GM10266 (cell line): ENCODE data around the gene PRRX2.

Experiments
- DNase-seq: peaks from one replicate; pipeline ENCODE4 v3.0.0; 2012; ENCODE audit errors: extremely low spot score
- CTCF ChIP-seq: IDR thresholded peaks from 2 replicates; pipeline ENCODE4 v1.5.1; 2012; ENCODE audit warnings: mild to moderate bottlenecking, low read depth; ENCODE audit not compliant: control insufficient read depth, insufficient read depth; ENCODE audit errors: missing control alignments

PRRX2 gene

DNA sequence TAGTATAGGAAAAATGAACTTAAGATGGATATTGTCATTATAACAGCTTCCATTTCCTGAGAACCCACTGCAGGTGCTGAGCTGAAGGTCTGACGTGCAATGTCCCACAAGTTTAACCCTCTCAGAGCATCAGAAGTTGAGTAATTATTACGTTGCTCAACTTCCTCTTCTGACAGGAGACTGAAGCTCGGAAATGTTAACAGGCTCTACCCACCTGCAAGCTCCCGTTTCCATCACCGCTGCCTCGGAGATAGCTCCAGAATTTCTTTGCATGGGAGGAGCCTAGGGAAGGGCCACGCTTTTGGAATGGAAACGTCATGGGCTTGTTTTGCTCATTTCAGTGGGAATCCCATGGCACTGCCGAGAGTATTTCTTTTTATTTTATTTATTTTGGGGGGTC is 40.5 kb upstream of the PRRX2 start:
- peak; percentile 64 for DNase-seq
- no peak for TF ChIP-seq CTCF

- DNase-seq = peak; percentile 95
- no peak for TF ChIP-seq CTCF
Measured at GRCh38 chr9:129626079-129626624, 39.3 kb upstream of the PRRX2 start, which contains the start of gene NTMT1. Gene NTMT1, plus strand, starts transcription at chr9:129626163. Its CDS starts 6,541 bp downstream, at chr9:129632704.

- no peak for TF ChIP-seq CTCF
- no peak for DNase-seq
Measured at GRCh38 chr9:129626625-129627284, 38.7 kb upstream of the PRRX2 start.

DNA sequence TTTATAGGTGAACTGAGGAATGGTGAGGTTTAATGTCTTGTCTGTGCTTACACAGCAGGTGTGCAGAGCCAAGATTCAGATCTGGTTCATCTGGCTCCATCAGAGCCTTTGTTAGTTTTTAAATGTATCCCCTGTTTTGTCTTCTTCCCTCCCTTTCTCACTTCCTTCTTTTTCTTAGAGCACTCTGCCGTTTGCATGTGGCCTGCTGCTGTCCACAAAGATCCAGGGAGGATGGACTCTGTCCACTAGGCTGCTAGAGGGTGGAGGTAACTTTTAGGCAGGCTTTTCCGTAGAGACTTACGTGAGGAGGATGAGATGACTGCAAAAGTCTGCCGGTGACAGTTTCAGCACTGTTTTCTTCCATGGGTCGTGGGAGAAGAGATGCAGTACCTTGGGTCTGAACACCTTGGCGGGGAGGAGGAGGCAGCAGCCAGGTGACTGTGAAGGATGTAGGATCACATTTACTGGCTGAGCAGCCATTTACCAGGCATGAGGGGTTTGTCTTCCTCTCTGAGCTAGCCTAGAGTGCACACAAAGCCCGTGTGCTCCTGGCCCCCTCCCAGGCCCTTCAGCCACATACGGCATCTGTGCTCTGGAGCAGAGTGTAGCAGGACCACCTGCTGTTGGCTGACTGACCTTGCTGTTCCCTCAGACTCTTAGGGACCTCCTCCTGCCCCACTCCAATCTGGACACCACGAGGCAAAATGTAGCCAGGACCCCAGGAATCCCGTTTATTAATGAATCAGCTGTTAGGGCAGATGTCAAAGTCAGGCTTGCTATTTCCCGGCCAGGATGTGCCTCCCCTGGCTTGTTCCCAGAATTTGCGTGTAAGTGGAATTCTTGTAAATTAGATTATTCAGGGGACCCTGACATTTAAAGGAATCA is 37.6 kb upstream of the PRRX2 start:
- no peak for DNase-seq
- TF ChIP-seq CTCF = no peak

DNA sequence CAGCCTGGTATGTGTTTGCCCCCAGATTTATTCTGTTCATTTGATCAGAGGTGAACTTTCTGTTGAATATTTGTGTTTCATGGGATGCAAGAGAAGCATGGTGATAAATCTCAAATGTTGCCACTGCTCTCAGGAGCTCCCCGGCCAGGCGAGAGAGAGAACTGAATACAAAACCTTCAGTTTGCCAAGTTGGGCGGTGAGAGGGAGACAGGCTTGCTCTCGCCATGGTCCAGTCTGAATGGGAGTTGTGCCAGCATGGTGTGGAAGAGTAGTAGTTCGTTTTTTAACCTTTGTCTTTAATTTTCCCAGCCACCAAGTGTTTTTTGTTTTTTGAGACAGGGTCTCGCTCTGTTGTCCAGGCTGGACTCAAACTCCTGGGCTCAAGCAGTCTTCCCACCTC is 36.7 kb upstream of the PRRX2 start:
- no peak for DNase-seq
- TF ChIP-seq CTCF = no peak

- TF ChIP-seq CTCF = no peak
- no peak for DNase-seq
Measured at GRCh38 chr9:129629251-129629820, 36.1 kb upstream of the PRRX2 start.
